Head of caudate nucleus (tissue), 42 donors: ENCODE results near the gene FOXO3.

Experiments used
- DNase-seq, 42 donors: peaks; one replicate each; pipeline versions ENCODE4 v3.0.0 to v3.0.0-alpha.2; 2020 to 2021; ENCODE audit warnings: mixed read lengths in 7 of 42
- intact Hi-C: fragments of 100-400 bp; cut with DNase I; formaldehyde crosslinking; loops from one replicate; pipeline ENCODE4 v1.15.0; 2022

FOXO3 gene

GRCh38 chr6:108686896-108687295 lies 126.2 kb downstream of the FOXO3 start:
- intact Hi-C loops: no loop called here
- peak in 2 of 42 donors; percentile 12 to 13 for DNase-seq

GRCh38 chr6:108687921-108688320 lies 127.2 kb downstream of the FOXO3 start:
- intact Hi-C loops: no loop called here
- DNase-seq: peak in 1 of 42 donors; percentile 4

- DNase-seq: peak; percentile 17 to 78 (median 47)
- intact Hi-C loops: no loop called here
Observed at GRCh38 chr6:108689272-108690161, 128.8 kb downstream of the FOXO3 start.

GRCh38 chr6:108690326-108691049 lies 129.8 kb downstream of the FOXO3 start:
- intact Hi-C loops: no loop called here
- peak in 1 of 42 donors; percentile 34 for DNase-seq

- intact Hi-C loops: no loop called here
- DNase-seq: no peak
Observed at GRCh38 chr6:108693430-108694154, 132.9 kb downstream of the FOXO3 start.

GRCh38 chr6:108694816-108695215 lies 134.1 kb downstream of the FOXO3 start:
- intact Hi-C loops: no loop called here

GRCh38 chr6:108697561-108698161 lies 136.9 kb downstream of the FOXO3 start:
- DNase-seq: no peak
- intact Hi-C loops: no loop called here

More at GRCh38 chr6:108694816-108695215, 134.1 kb downstream of the FOXO3 start:
- no peak for DNase-seq

- intact Hi-C loops: no loop called here
- DNase-seq: no peak
Observed at GRCh38 chr6:108698593-108699289, 138.0 kb downstream of the FOXO3 start.

- intact Hi-C loops: no loop called here
- DNase-seq: no peak
Observed at GRCh38 chr6:108699290-108700041, 138.7 kb downstream of the FOXO3 start.

- intact Hi-C loops: no loop called here
- DNase-seq: no peak
Observed at GRCh38 chr6:108702106-108702851, 141.6 kb downstream of the FOXO3 start.

GRCh38 chr6:108706649-108707048 lies 145.9 kb downstream of the FOXO3 start:
- DNase-seq: peak in 1 of 42 donors; percentile 27
- intact Hi-C loops: no loop called here

- peak in 1 of 42 donors; percentile 21 for DNase-seq
- intact Hi-C loops: no loop called here
Observed at GRCh38 chr6:108707328-108707976, 146.7 kb downstream of the FOXO3 start.

GRCh38 chr6:108710030-108710429 lies 149.3 kb downstream of the FOXO3 start:
- DNase-seq: peak in 1 of 42 donors; percentile 21

GRCh38 chr6:108710551-108710950 lies 149.8 kb downstream of the FOXO3 start:
- intact Hi-C loops: no loop called here
- DNase-seq: peak in 1 of 42 donors; percentile 5

More at GRCh38 chr6:108710030-108710429, 149.3 kb downstream of the FOXO3 start:
- intact Hi-C loops: no loop called here

GRCh38 chr6:108711071-108711470 lies 150.4 kb downstream of the FOXO3 start:
- DNase-seq: no peak
- intact Hi-C loops: no loop called here

- no peak for DNase-seq
- intact Hi-C loops: no loop called here
Observed at GRCh38 chr6:108711826-108712225, 151.1 kb downstream of the FOXO3 start.

GRCh38 chr6:108712946-108713345 lies 152.2 kb downstream of the FOXO3 start:
- no peak for DNase-seq
- intact Hi-C loops: no loop called here
